ENCODE data around the gene XCL2.

Gene XCL2

GRCh38 chr1:168568346-168568745, 24.5 kb upstream of the XCL2 start:
- no peak for TF ChIP-seq CTCF (IDR thresholded peaks at IDR 0.05; ENCODE audit: extremely low read depth, insufficient read depth, missing control alignments)
- in situ Hi-C loops (cut with MboI; ENCODE audit: low pct_unique_long_range_greater_than_20kb, low sequenced_read_pairs, unreplicated experiment), result loop anchor here (25.0 kb wide), 1 partner anchor 131 kb away; no protein-coding TSS in a partner anchor
- no peak for DNase-seq (ENCODE audit: low spot score)

- no peak for DNase-seq (ENCODE audit: low spot score)
- in situ Hi-C loops (cut with MboI; ENCODE audit: low pct_unique_long_range_greater_than_20kb, low sequenced_read_pairs, unreplicated experiment), result loop anchor here (25.0 kb wide), 1 partner anchor 130 kb away; no protein-coding TSS in a partner anchor
- no peak for TF ChIP-seq CTCF (IDR thresholded peaks at IDR 0.05; ENCODE audit: extremely low read depth, insufficient read depth, missing control alignments)
Observed at GRCh38 chr1:168567568-168567967, 23.8 kb upstream of the XCL2 start.

- no peak for DNase-seq (ENCODE audit: low spot score)
- in situ Hi-C loops (cut with MboI; ENCODE audit: low pct_unique_long_range_greater_than_20kb, low sequenced_read_pairs, unreplicated experiment), result loop anchor here (25.0 kb wide), 1 partner anchor 130 kb away; no protein-coding TSS in a partner anchor
- no peak for TF ChIP-seq CTCF (IDR thresholded peaks at IDR 0.05; ENCODE audit: extremely low read depth, insufficient read depth, missing control alignments)
Observed at GRCh38 chr1:168567007-168567406, 23.2 kb upstream of the XCL2 start.

GRCh38 chr1:168565825-168566224, 22.0 kb upstream of the XCL2 start:
- DNase-seq (ENCODE audit: low spot score), result no peak
- no peak for TF ChIP-seq CTCF (IDR thresholded peaks at IDR 0.05; ENCODE audit: extremely low read depth, insufficient read depth, missing control alignments)
- in situ Hi-C loops (cut with MboI; ENCODE audit: low pct_unique_long_range_greater_than_20kb, low sequenced_read_pairs, unreplicated experiment), result loop anchor here (25.0 kb wide), 1 partner anchor 129 kb away; no protein-coding TSS in a partner anchor

- TF ChIP-seq CTCF (IDR thresholded peaks at IDR 0.05; ENCODE audit: extremely low read depth, insufficient read depth, missing control alignments), result no peak
- in situ Hi-C loops (cut with MboI; ENCODE audit: low pct_unique_long_range_greater_than_20kb, low sequenced_read_pairs, unreplicated experiment), result loop anchor here (25.0 kb wide), 1 partner anchor 125 kb away; no protein-coding TSS in a partner anchor
- no peak for DNase-seq (ENCODE audit: low spot score)
Observed at GRCh38 chr1:168561989-168562388, 18.2 kb upstream of the XCL2 start.

GRCh38 chr1:168560370-168560769, 16.6 kb upstream of the XCL2 start:
- DNase-seq (ENCODE audit: low spot score), result no peak
- no peak for TF ChIP-seq CTCF (IDR thresholded peaks at IDR 0.05; ENCODE audit: extremely low read depth, insufficient read depth, missing control alignments)
- in situ Hi-C loops (cut with MboI; ENCODE audit: low pct_unique_long_range_greater_than_20kb, low sequenced_read_pairs, unreplicated experiment), result loop anchor here (25.0 kb wide), 1 partner anchor 123 kb away; no protein-coding TSS in a partner anchor

All from GM13977 (cell line).